DOHH2 (cell line): ENCODE data around the gene ST6GALNAC5.

Experiments used
- H3F3A ChIP-seq: fragments of 200-600 bp; sonication (generic), shearing (Covaris generic); 2 replicates; pipeline ENCODE4 v1.6.0; 2016; ENCODE audit warnings: antibody characterized with exemption, mild to moderate bottlenecking; ENCODE audit not compliant: control insufficient read depth, insufficient read depth
- H3K27ac ChIP-seq: fragments of 200-600 bp; sonication (generic); 2 replicates; pipeline ENCODE4 v1.5.1; 2014; ENCODE audit warnings: low read depth, mild to moderate bottlenecking, low read length, moderate library complexity
- H3K27me3 ChIP-seq: fragments of 200-600 bp; sonication (generic); 2 replicates; pipeline ENCODE4 v1.6.1; 2014; ENCODE audit warnings: mild to moderate bottlenecking, low read length, mixed read lengths; ENCODE audit not compliant: control insufficient read depth
- H3K36me3 ChIP-seq: fragments of 200-600 bp; sonication (generic); 2 replicates; pipeline ENCODE4 v1.6.1; 2014; ENCODE audit warnings: mild to moderate bottlenecking, low read length, moderate library complexity, mixed read lengths; ENCODE audit not compliant: control insufficient read depth
- H3K4me1 ChIP-seq: fragments of 200-600 bp; sonication (generic); 2 replicates; pipeline ENCODE4 v1.6.1; 2014; ENCODE audit warnings: mild to moderate bottlenecking, low read length, mixed read lengths; ENCODE audit not compliant: control insufficient read depth
- H3K4me2 ChIP-seq: fragments of 200-600 bp; sonication (generic); 2 replicates; pipeline ENCODE4 v1.6.0; 2014; ENCODE audit warnings: mild to moderate bottlenecking, low read length, moderate library complexity
- H3K4me3 ChIP-seq: fragments of 200-600 bp; sonication (generic); 2 replicates; pipeline ENCODE4 v1.5.1; 2014; ENCODE audit warnings: mild to moderate bottlenecking, low read length, mixed read lengths
- H3K79me2 ChIP-seq: fragments of 200-600 bp; sonication (generic); 2 replicates; pipeline ENCODE4 v1.6.1; 2014; ENCODE audit warnings: mild to moderate bottlenecking, low read length, mixed read lengths; ENCODE audit not compliant: control insufficient read depth
- H3K9me2 ChIP-seq: fragments of 200-600 bp; sonication (generic); replicated peaks from 2 replicates; pipeline ENCODE4 v1.6.1; 2014; ENCODE audit warnings: mild to moderate bottlenecking, low read length, mixed read lengths; ENCODE audit not compliant: control insufficient read depth
- H3K9me3 ChIP-seq: fragments of 200-600 bp; sonication (generic); 2 replicates; pipeline ENCODE4 v1.6.1; 2014; ENCODE audit warnings: antibody characterized with exemption, low read length, mixed read lengths; ENCODE audit not compliant: control insufficient read depth, insufficient read depth
- H4K20me1 ChIP-seq: fragments of 200-600 bp; sonication (generic); 2 replicates; pipeline ENCODE4 v1.6.0; 2014; ENCODE audit warnings: low read depth, mild to moderate bottlenecking, antibody characterized with exemption, low read length, moderate library complexity; ENCODE audit not compliant: control insufficient read depth, insufficient read depth
- CTCF ChIP-seq: fragments of 200-600 bp; sonication (generic); IDR thresholded peaks from one replicate; pipeline ENCODE4 v1.5.1; 2014; ENCODE audit warnings: antibody characterized with exemption, mild to moderate bottlenecking, low read depth, low read length; ENCODE audit not compliant: poor library complexity, severe bottlenecking
- EZH2phosphoT487 ChIP-seq: fragments of 200-600 bp; sonication (generic); IDR thresholded peaks from 2 replicates; pipeline ENCODE4 v1.6.1; 2017; ENCODE audit warnings: borderline replicate concordance, mild to moderate bottlenecking, antibody characterized with exemption, low read length, moderate library complexity, mixed read lengths

ST6GALNAC5 gene

GRCh38 chr1:76950306-76950705, 83.0 kb downstream of the ST6GALNAC5 start:
- Histone ChIP-seq H3K79me2 (no peaks in the 10 kb centered on the region), H4K20me1 (no peaks in the 10 kb centered on the region), H3K4me3 (no peak overlapping the region), H3K4me2 (no peak overlapping the region), H3K4me1 (no peaks in the 10 kb centered on the region), H3K27ac (no peak overlapping the region), H3K9me3 (no peaks in the 10 kb centered on the region), H3F3A (no peaks in the 10 kb centered on the region), H3K36me3 (no peaks in the 10 kb centered on the region), H3K27me3 (no peaks in the 10 kb centered on the region), H3K9me2 (no peaks in the 10 kb centered on the region)
- TF ChIP-seq CTCF: no peak
- TF ChIP-seq EZH2phosphoT487: no peak

- Histone ChIP-seq H3K9me2 (no peaks in the 10 kb centered on the region), H3K4me1 (no peaks in the 10 kb centered on the region), H3K27me3 (no peaks in the 10 kb centered on the region), H3K79me2 (no peaks in the 10 kb centered on the region), H3K36me3 (no peaks in the 10 kb centered on the region), H3K27ac (no peak overlapping the region), H3K9me3 (no peaks in the 10 kb centered on the region), H3F3A (no peaks in the 10 kb centered on the region), H3K4me2 (no peak overlapping the region), H4K20me1 (no peaks in the 10 kb centered on the region), H3K4me3 (no peak overlapping the region)
- TF ChIP-seq CTCF (no peak), EZH2phosphoT487 (no peak)
Observed at GRCh38 chr1:76951153-76951552, 83.9 kb downstream of the ST6GALNAC5 start.

GRCh38 chr1:76955652-76956051, 88.4 kb downstream of the ST6GALNAC5 start:
- no peaks in the 10 kb centered on the region for H3F3A ChIP-seq
- no peak overlapping the region for H3K27ac ChIP-seq
- TF ChIP-seq CTCF (no peak), EZH2phosphoT487 (no peak)
- no peak overlapping the region for H3K4me3 ChIP-seq
- no peaks in the 10 kb centered on the region for H3K4me1 ChIP-seq
- no peaks in the 10 kb centered on the region for H3K9me3 ChIP-seq
- H3K79me2 ChIP-seq: no peaks in the 10 kb centered on the region
- H3K36me3 ChIP-seq: no peaks in the 10 kb centered on the region
- H3K4me2 ChIP-seq: no peak overlapping the region
- H4K20me1 ChIP-seq: no peaks in the 10 kb centered on the region
- no peaks in the 10 kb centered on the region for H3K27me3 ChIP-seq
- H3K9me2 ChIP-seq: no peaks in the 10 kb centered on the region

- Histone ChIP-seq H3K9me3 (no peaks in the 10 kb centered on the region), H3K27me3 (no peaks in the 10 kb centered on the region; the same call in 1 of the 2 replicates), H3K4me2 (no peak overlapping the region), H3K4me3 (no peak overlapping the region), H4K20me1 (no peaks in the 10 kb centered on the region), H3K79me2 (no peaks in the 10 kb centered on the region), H3F3A (no peaks in the 10 kb centered on the region), H3K27ac (no peak overlapping the region), H3K9me2 (no peaks in the 10 kb centered on the region), H3K4me1 (no peaks in the 10 kb centered on the region), H3K36me3 (no peaks in the 10 kb centered on the region)
- no peak for TF ChIP-seq CTCF
- TF ChIP-seq EZH2phosphoT487: no peak
Observed at GRCh38 chr1:76957961-76958360, 90.7 kb downstream of the ST6GALNAC5 start.
